Endothelial cell of umbilical vein (primary cell): ENCODE results near the gene THAP10. TPM values are rescaled to one million over a fixed set of nuclear protein-coding genes. Genes with fewer than 3 reads are reported as not detected.

Experiments
- BruUV-seq: library from RNA; stranded (reverse); fragments of 400-500 nt; replicated peaks from 2 replicates; lab custom pipeline; 2021; lab: Mats Ljungman, UMichigan
- CTCF ChIA-PET: fragments of 300-600, 350-600 bp; sonication (Branson Sonifier 250); formaldehyde crosslinking; loops from one replicate; lab custom pipeline; 2021; ENCODE audit warnings: antibody characterized with exemption, inconsistent platforms; lab: Charles Lee
- POLR2A ChIA-PET: fragments of 300-600, 350-600 bp; sonication (Branson Sonifier 250); formaldehyde crosslinking; loops from one replicate; lab custom pipeline; 2021; ENCODE audit warnings: antibody characterized with exemption, inconsistent platforms; lab: Charles Lee
- DNase-seq: peaks from one replicate; pipeline ENCODE4 v3.0.0-alpha.2; 2011; ENCODE audit warnings: low read depth, low spot score
- FAIRE-seq: peaks from 2 replicates; lab custom pipeline; 2011; peaks lifted over from hg19 to GRCh38; lab: Jason Lieb, UNC
- H2AFZ ChIP-seq: 2 replicates; pipeline ENCODE4 v1.6.0; 2012; ENCODE audit warnings: low read depth, low read length, control low read depth, inconsistent platforms
- H3K27ac ChIP-seq: 2 replicates; pipeline ENCODE4 v1.5.1; 2011; ENCODE audit warnings: low read depth, mild to moderate bottlenecking, control low read depth, low read length, moderate library complexity; ENCODE audit not compliant: insufficient read depth
- H3K27me3 ChIP-seq, 2 experiments: 2 replicates each; pipeline versions ENCODE4 v1.6.0 to v1.6.1; 2011; ENCODE audit warnings: low read length in 2 of 2, mixed read lengths in 1 of 2; ENCODE audit not compliant: control insufficient read depth in 2 of 2, insufficient read depth in 2 of 2
- H3K36me3 ChIP-seq, 2 experiments: 2 replicates in 1 of 2; 3 replicates in 1 of 2; pipeline ENCODE4 v1.5.1; 2011; ENCODE audit warnings: low read length in 2 of 2, mild to moderate bottlenecking in 1 of 2, moderate library complexity in 1 of 2; ENCODE audit not compliant: control insufficient read depth in 2 of 2, insufficient read depth in 2 of 2; ENCODE audit errors: extremely low read depth in 1 of 2
- H3K4me1 ChIP-seq: 3 replicates; pipeline ENCODE4 v1.5.1; 2011; ENCODE audit warnings: mild to moderate bottlenecking, low read length; ENCODE audit not compliant: control insufficient read depth, insufficient read depth; ENCODE audit errors: extremely low read depth
- H3K4me2 ChIP-seq: 2 replicates; pipeline ENCODE4 v1.6.1; 2011; ENCODE audit warnings: low read length, control low read depth, mixed read lengths; ENCODE audit not compliant: insufficient read depth
- H3K4me3 ChIP-seq, 3 experiments: fragments of 200-600 bp in 1 of 3; sonication (generic), shearing (Covaris generic) in 1 of 3; replicated peaks in 1 of 3; 2 replicates each; pipeline ENCODE4 v1.5.1; 2011 to 2016; ENCODE audit warnings: control low read depth in 3 of 3, low read length in 3 of 3, mild to moderate bottlenecking in 2 of 3, inconsistent platforms in 1 of 3, low read depth in 1 of 3, moderate library complexity in 1 of 3; ENCODE audit not compliant: insufficient read depth in 1 of 3
- H3K79me2 ChIP-seq: 2 replicates; pipeline ENCODE4 v1.6.0; 2012; ENCODE audit warnings: low read length, inconsistent platforms; ENCODE audit not compliant: control insufficient read depth, insufficient read depth
- H3K9ac ChIP-seq: replicated peaks from 2 replicates; pipeline ENCODE3; 2011; ENCODE audit warnings: low read length, control low read depth; ENCODE audit not compliant: insufficient read depth; ENCODE audit errors: extremely low read depth
- H3K9me1 ChIP-seq: replicated peaks from 3 replicates; pipeline ENCODE4 v1.6.0; 2011; ENCODE audit warnings: mild to moderate bottlenecking, low read length; ENCODE audit not compliant: control insufficient read depth, insufficient read depth; ENCODE audit errors: extremely low read depth
- H3K9me3 ChIP-seq: replicated peaks from 2 replicates; pipeline ENCODE4 v1.5.1; 2012; ENCODE audit warnings: low read length, inconsistent platforms; ENCODE audit not compliant: control insufficient read depth, insufficient read depth
- H4K20me1 ChIP-seq: replicated peaks from 2 replicates; pipeline ENCODE3; 2011; ENCODE audit warnings: mild to moderate bottlenecking, low read length; ENCODE audit not compliant: control insufficient read depth, insufficient read depth; ENCODE audit errors: extremely low read depth
- EZH2 ChIP-seq: IDR thresholded peaks from 2 replicates; pipeline ENCODE4 v1.6.1; 2012; ENCODE audit warnings: borderline replicate concordance, low read depth, mild to moderate bottlenecking, moderate library complexity, low read length, inconsistent platforms; ENCODE audit not compliant: severe bottlenecking
- FOS ChIP-seq: IDR thresholded peaks from 2 replicates; pipeline ENCODE4 v1.6.1; 2011; ENCODE audit warnings: mild to moderate bottlenecking, low read length, moderate library complexity, borderline replicate concordance; ENCODE audit not compliant: insufficient read depth
- GATA2 ChIP-seq: IDR thresholded peaks from 2 replicates; pipeline ENCODE4 v1.7.0; 2011; ENCODE audit warnings: low read depth, mild to moderate bottlenecking, moderate library complexity, mixed read lengths, low read length; ENCODE audit not compliant: insufficient read length, insufficient read depth
- JUN ChIP-seq: IDR thresholded peaks from 2 replicates; pipeline ENCODE4 v1.6.1; 2011; ENCODE audit warnings: borderline replicate concordance, low read depth; ENCODE audit not compliant: insufficient read length, insufficient read depth
- MYC ChIP-seq: IDR thresholded peaks from one replicate; pipeline ENCODE4 v1.6.1; 2011; ENCODE audit warnings: mild to moderate bottlenecking, low read depth, low read length
- POLR2A ChIP-seq: IDR thresholded peaks from 2 replicates; pipeline ENCODE4 v1.6.1; 2012; ENCODE audit warnings: low read depth, mild to moderate bottlenecking, control low read depth, low read length
- POLR2AphosphoS5 ChIP-seq: IDR thresholded peaks from 2 replicates; pipeline ENCODE4 v1.6.1; 2012; ENCODE audit warnings: low read depth, mild to moderate bottlenecking, control low read depth, low read length, moderate library complexity; ENCODE audit not compliant: insufficient read depth
- dilution Hi-C: fragments of 300-500 bp; cut with MboI; formaldehyde crosslinking; loops from one replicate; pipeline ENCODE4 v1.15.0; 2019; ENCODE audit warnings: low sequenced_read_pairs; ENCODE audit not compliant: extremely low pct_ligation_motif_present
- intact Hi-C: fragments of 100-400 bp; cut with micrococcal nuclease; formaldehyde crosslinking; loops from one replicate; pipeline ENCODE4 v1.10.0; 2022
- polyA plus RNA-seq, 4 experiments: library from polyadenylated mRNA; depleted of rRNA in 3 of 4; stranded (reverse) in 3 of 4; unstranded in 1 of 4; fragments of >200 nt; gene quantifications; 2 replicates each; pipeline versions ENCODE4 v1.2.1 to v1.2.3, GENCODE V29; 2011 to 2012; ENCODE audit warnings: missing spikeins in 1 of 4
- total RNA-seq: library from RNA; stranded (reverse); gene quantifications from 2 replicates; pipeline ENCODE4 v1.2.3, GENCODE V29; 2021
- TF ChIP-seq, protein P1 (sequence below): IDR thresholded peaks from 2 replicates; pipeline ENCODE4 v1.6.1; 2011; ENCODE audit not compliant: insufficient read depth, insufficient read length
- TF ChIP-seq, protein P2 (sequence below), 2 donors: IDR thresholded peaks; 1 replicate in 1 of 2; 2 replicates in 1 of 2; pipeline ENCODE4 v1.5.1; 2011; ENCODE audit warnings: low read length in 2 of 2, mild to moderate bottlenecking in 2 of 2, moderate library complexity in 2 of 2, control low read depth in 1 of 2, inconsistent platforms in 1 of 2, low read depth in 1 of 2; ENCODE audit not compliant: insufficient read depth in 1 of 2; ENCODE audit errors: extremely low read depth in 1 of 2

Gene THAP10
- total and polyA plus RNA-seq, 2 donors (not counting 3 experiments of a cell fraction or from before 2014, with no cell fraction given) = 1.7 to 4.0 TPM

DNA sequence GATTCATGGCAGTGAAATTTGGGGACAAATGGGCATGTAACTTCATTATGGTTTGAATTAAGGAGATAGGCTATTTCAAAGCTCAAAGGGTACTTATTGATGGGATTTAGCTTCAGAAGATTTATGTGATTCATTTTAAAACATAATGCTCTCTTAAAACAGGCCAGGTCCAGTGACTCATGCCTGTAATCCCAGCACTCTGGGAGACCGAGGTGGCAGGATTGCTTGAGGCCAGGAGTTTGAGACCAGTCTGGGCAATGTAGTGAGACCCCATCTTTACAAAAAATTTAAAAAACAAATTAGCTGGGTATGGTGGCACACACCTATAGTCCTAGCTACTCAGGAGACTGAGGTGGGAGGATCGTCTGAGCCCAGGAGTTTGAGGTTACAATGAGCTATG lies 11.5 kb downstream of the THAP10 start:
- no peaks in the 10 kb centered on the region for H3K9me3 ChIP-seq
- CTCF ChIA-PET = interaction anchor here (1.2 to 5.7 kb wide), 3 partner anchors 29 to 56 kb away, joined by 3 to 43 read pairs (median 4); no protein-coding TSS in a partner anchor
- FAIRE-seq (no peak), DNase-seq (no peak)
- no peaks in the 10 kb centered on the region for H4K20me1 ChIP-seq
- no peak overlapping the region for H3K4me2 ChIP-seq
- POLR2A ChIA-PET = no interaction called here
- no peaks in the 10 kb centered on the region for H3K79me2 ChIP-seq
- H3K9ac ChIP-seq = no peak overlapping the region
- no TSS peak for BruUV-seq
- H3K4me1 ChIP-seq = peaks cover 8% of the 10 kb centered on the region
- H3K36me3 ChIP-seq = no peaks in the 10 kb centered on the region
- H3K9me1 ChIP-seq = no peaks in the 10 kb centered on the region
- no peak overlapping the region for H3K27ac ChIP-seq
- H3K4me3 ChIP-seq = no peak overlapping the region
- dilution Hi-C loops (no loop called here), intact Hi-C loops (no loop called here)
- no peak overlapping the region for H2AFZ ChIP-seq
- no peaks in the 10 kb centered on the region for H3K27me3 ChIP-seq
- no peak for TF ChIP-seq POLR2A

DNA sequence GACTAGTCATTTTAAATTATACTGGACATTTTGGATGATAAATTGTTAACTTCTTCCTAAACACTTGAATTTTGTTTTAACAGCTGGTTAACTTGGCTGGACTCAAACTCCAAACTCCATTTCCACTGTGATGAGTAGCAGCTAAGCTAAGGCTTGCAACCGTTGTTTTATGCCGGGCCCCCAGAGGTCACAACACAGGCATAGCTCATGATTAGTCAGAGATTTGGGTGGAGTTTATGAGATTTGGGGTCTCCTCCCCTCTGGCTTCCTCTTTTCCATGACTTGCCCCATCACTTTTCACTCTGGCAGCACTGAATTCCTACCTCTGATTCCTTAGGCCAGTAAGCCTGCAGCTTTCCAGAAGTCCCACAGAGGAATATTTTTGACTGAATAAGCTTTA lies 12.8 kb downstream of the THAP10 start:
- Histone ChIP-seq H3K4me2 (peak overlapping the region; percentile 31), H3K36me3 (no peaks in the 10 kb centered on the region), H3K9ac (no peak overlapping the region), H3K4me3 (no peak overlapping the region), H2AFZ (peak overlapping the region; percentile 51), H3K4me1 (peaks cover 8% of the 10 kb centered on the region), H4K20me1 (no peaks in the 10 kb centered on the region), H3K9me1 (no peaks in the 10 kb centered on the region), H3K9me3 (no peaks in the 10 kb centered on the region), H3K27ac (no peak overlapping the region), H3K27me3 (no peaks in the 10 kb centered on the region), H3K79me2 (no peaks in the 10 kb centered on the region)
- no TSS peak for BruUV-seq
- TF ChIP-seq MYC (no peak), GATA2 (no peak), POLR2A (no peak), JUN (peak; percentile 18), EZH2 (no peak), FOS (peak; percentile 69), POLR2AphosphoS5 (no peak)
- TF ChIP-seq, protein P1, sequence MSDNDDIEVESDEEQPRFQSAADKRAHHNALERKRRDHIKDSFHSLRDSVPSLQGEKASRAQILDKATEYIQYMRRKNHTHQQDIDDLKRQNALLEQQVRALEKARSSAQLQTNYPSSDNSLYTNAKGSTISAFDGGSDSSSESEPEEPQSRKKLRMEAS = no peak
- TF ChIP-seq, protein P2, sequence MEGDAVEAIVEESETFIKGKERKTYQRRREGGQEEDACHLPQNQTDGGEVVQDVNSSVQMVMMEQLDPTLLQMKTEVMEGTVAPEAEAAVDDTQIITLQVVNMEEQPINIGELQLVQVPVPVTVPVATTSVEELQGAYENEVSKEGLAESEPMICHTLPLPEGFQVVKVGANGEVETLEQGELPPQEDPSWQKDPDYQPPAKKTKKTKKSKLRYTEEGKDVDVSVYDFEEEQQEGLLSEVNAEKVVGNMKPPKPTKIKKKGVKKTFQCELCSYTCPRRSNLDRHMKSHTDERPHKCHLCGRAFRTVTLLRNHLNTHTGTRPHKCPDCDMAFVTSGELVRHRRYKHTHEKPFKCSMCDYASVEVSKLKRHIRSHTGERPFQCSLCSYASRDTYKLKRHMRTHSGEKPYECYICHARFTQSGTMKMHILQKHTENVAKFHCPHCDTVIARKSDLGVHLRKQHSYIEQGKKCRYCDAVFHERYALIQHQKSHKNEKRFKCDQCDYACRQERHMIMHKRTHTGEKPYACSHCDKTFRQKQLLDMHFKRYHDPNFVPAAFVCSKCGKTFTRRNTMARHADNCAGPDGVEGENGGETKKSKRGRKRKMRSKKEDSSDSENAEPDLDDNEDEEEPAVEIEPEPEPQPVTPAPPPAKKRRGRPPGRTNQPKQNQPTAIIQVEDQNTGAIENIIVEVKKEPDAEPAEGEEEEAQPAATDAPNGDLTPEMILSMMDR (IDR thresholded peaks at IDR 0.05; ENCODE audit: extremely low read depth in 1 of 2, insufficient read depth in 1 of 2, low read depth in 1 of 2, low read length in 2 of 2) = no peak
- POLR2A ChIA-PET = no interaction called here
- CTCF ChIA-PET = interaction anchor here (0.6 to 5.7 kb wide), 11 partner anchors 8 to 865 kb away, joined by 3 to 43 read pairs (median 4); partner anchors contain the start of genes LRRC49 and THAP10
- intact Hi-C loops = no loop called here
- DNase-seq = peak; percentile 88
- dilution Hi-C loops = no loop called here
- peak; percentile 58 for FAIRE-seq
